Activated CD4-positive, alpha-beta memory T cell treated with anti-CD3 and anti-CD28 coated beads, Interleukin-2, amount 10 ng/mL, durations not matched to agents 7 days and 5 days (primary cell): ENCODE measurements around the gene SATB2. TPM values are rescaled to one million over a fixed set of nuclear protein-coding genes. Genes with fewer than 3 reads are reported as not detected.

Source experiments
- CTCF ChIA-PET: fragments of 350-600 bp; sonication (Branson Sonifier 250); formaldehyde crosslinking; loops from one replicate; lab custom pipeline; 2021; ENCODE audit warnings: antibody characterized with exemption, inconsistent platforms; lab: Charles Lee
- POLR2A ChIA-PET: fragments of 350-600 bp; sonication (Branson Sonifier 250); formaldehyde crosslinking; loops from one replicate; lab custom pipeline; 2021; ENCODE audit warnings: antibody characterized with exemption; lab: Charles Lee
- DNase-seq: peaks from one replicate; pipeline ENCODE4 v3.0.0-alpha.2; 2020
- H3K27ac Mint-ChIP-seq: one replicate; pipeline ENCODE4 v1.8.0; 2021; ENCODE audit warnings: mild to moderate bottlenecking, mixed read lengths
- H3K27me3 Mint-ChIP-seq: one replicate; pipeline ENCODE4 v1.8.0; 2021; ENCODE audit warnings: mixed read lengths
- H3K36me3 Mint-ChIP-seq: one replicate; pipeline ENCODE4 v1.8.0; 2021; ENCODE audit warnings: low read depth, mixed read lengths
- H3K4me1 Mint-ChIP-seq: one replicate; pipeline ENCODE4 v1.8.0; 2021; ENCODE audit warnings: mixed read lengths
- H3K4me3 Mint-ChIP-seq: one replicate; pipeline ENCODE4 v1.8.0; 2021; ENCODE audit warnings: mild to moderate bottlenecking, mixed read lengths
- H3K9me3 Mint-ChIP-seq: one replicate; pipeline ENCODE4 v1.8.0; 2021; ENCODE audit warnings: mixed read lengths
- total RNA-seq, 2 experiments: library from RNA; stranded (reverse); gene quantifications; one replicate each; pipeline ENCODE4 v1.2.3, GENCODE V29; 2021

SATB2 gene
- total RNA-seq, 2 experiments from 2014 or later, result 0.13 to 0.18 TPM

DNA sequence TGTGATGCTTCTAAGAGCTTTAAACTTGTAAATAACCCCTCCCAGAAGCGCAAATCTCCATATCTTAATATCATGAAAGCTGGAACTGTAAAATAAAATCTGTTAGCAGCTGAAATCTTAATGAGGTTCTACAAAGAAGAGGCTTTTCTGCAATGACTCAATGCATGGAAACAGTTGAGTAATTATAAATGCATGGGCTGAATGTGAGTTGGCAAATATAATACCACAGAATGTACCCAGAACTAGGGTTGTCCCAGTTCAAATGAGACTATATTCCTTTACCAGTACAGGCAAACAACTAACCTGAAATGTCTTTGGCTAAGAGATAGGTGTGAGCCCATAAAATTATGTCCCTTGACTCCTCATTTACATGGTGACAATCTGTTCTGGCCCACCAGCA, 52.9 kb downstream of the SATB2 start:
- no peaks in the 10 kb centered on the region for H3K9me3 Mint-ChIP-seq
- POLR2A ChIA-PET, result no interaction called here
- no peak overlapping the region for H3K4me3 Mint-ChIP-seq
- DNase-seq, result no peak
- H3K27ac Mint-ChIP-seq, result no peak overlapping the region
- no peaks in the 10 kb centered on the region for H3K36me3 Mint-ChIP-seq
- no peaks in the 10 kb centered on the region for H3K4me1 Mint-ChIP-seq
- H3K27me3 Mint-ChIP-seq, result peaks cover 4% of the 10 kb centered on the region
- CTCF ChIA-PET, result no interaction called here

GRCh38 chr2:199395311-199395710, 62.4 kb downstream of the SATB2 start:
- ChIA-PET CTCF (no interaction called here), POLR2A (no interaction called here)
- H3K9me3 Mint-ChIP-seq, result no peaks in the 10 kb centered on the region
- H3K36me3 Mint-ChIP-seq, result no peaks in the 10 kb centered on the region
- H3K4me3 Mint-ChIP-seq, result no peak overlapping the region
- H3K27me3 Mint-ChIP-seq, result peaks cover 1% of the 10 kb centered on the region
- H3K4me1 Mint-ChIP-seq, result no peaks in the 10 kb centered on the region
- no peak for DNase-seq
- no peak overlapping the region for H3K27ac Mint-ChIP-seq

DNA sequence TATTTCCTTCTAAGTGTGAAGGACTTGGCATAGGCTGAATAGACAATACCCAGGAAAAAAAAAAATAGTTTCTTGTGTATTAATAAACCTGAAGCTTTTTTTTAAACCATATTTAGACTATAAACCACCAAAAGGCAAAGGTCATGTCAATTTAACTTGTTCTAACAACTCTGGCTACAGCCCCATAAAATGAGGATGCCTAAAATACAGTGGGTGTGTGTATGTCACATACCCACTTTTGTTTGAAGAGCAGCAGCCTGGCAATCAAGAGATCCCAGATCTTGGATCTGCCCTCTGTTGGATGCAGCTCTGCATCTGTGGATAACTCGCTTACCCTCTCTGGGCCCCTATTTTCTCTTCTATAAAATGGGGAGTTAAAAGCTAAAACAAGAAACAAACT, 65.4 kb downstream of the SATB2 start:
- no peak overlapping the region for H3K27ac Mint-ChIP-seq
- H3K27me3 Mint-ChIP-seq, result no peaks in the 10 kb centered on the region
- ChIA-PET POLR2A (no interaction called here), CTCF (no interaction called here)
- no peak overlapping the region for H3K4me3 Mint-ChIP-seq
- H3K9me3 Mint-ChIP-seq, result no peaks in the 10 kb centered on the region
- H3K4me1 Mint-ChIP-seq, result no peaks in the 10 kb centered on the region
- DNase-seq, result no peak
- no peaks in the 10 kb centered on the region for H3K36me3 Mint-ChIP-seq

- Mint-ChIP-seq H3K4me3 (no peak overlapping the region), H3K27ac (no peak overlapping the region), H3K27me3 (no peaks in the 10 kb centered on the region), H3K4me1 (no peaks in the 10 kb centered on the region), H3K9me3 (no peaks in the 10 kb centered on the region), H3K36me3 (no peaks in the 10 kb centered on the region)
- ChIA-PET CTCF (no interaction called here), POLR2A (no interaction called here)
- DNase-seq, result no peak
Observed at GRCh38 chr2:199388728-199389268, 68.9 kb downstream of the SATB2 start.

DNA sequence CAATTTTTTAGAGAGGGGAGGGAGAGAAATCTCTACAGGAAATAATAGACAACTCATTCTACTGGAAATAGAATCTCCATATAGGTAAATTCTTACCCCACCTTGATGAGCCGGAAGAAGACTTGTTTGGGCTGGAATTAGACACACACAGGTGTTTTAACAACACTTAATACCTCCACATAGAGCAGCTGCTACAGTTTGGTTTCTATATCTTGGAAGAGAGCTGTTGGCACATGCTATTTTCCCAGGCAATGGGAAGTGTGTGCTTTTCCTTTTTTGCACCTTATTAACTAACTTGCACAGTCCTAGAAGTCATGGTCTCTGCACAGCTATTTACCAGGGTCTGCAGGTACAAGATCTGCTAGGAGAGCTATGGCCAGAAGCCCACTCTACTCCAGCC, 73.7 kb downstream of the SATB2 start:
- H3K27ac Mint-ChIP-seq, result no peak overlapping the region
- peaks cover 12% of the 10 kb centered on the region for H3K27me3 Mint-ChIP-seq
- H3K4me1 Mint-ChIP-seq, result no peaks in the 10 kb centered on the region
- CTCF ChIA-PET, result no interaction called here
- no peaks in the 10 kb centered on the region for H3K9me3 Mint-ChIP-seq
- H3K4me3 Mint-ChIP-seq, result no peak overlapping the region
- DNase-seq, result no peak
- POLR2A ChIA-PET, result no interaction called here
- H3K36me3 Mint-ChIP-seq, result no peaks in the 10 kb centered on the region

DNA sequence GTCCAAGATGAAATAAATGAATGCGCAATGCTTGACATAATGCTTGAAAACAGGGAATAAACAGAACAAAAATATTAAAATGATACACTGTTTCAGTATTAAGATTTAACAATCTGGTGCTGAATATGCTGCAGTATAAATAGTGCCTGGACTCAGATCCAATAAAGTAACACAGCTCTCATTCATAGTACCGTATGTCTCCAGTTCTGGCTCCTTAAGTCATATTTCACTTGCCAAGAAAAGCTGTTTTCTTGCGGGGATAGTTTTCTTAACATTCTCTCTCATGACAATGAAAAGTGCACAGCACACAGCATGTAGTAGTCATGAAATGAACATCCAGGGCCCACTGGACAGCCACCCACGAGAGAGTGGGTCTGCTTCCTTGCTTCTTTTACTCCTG, 74.7 kb downstream of the SATB2 start:
- CTCF ChIA-PET, result no interaction called here

GRCh38 chr2:199382091-199382490, 75.6 kb downstream of the SATB2 start:
- POLR2A ChIA-PET, result no interaction called here
- CTCF ChIA-PET, result no interaction called here
- H3K27ac Mint-ChIP-seq, result no peak overlapping the region
- H3K27me3 Mint-ChIP-seq, result peaks cover 12% of the 10 kb centered on the region
- H3K4me3 Mint-ChIP-seq, result no peak overlapping the region
- no peaks in the 10 kb centered on the region for H3K9me3 Mint-ChIP-seq
- H3K4me1 Mint-ChIP-seq, result no peaks in the 10 kb centered on the region
- no peak for DNase-seq
- no peaks in the 10 kb centered on the region for H3K36me3 Mint-ChIP-seq

More for the DNA sequence above, 74.7 kb downstream of the SATB2 start:
- Mint-ChIP-seq H3K9me3 (no peaks in the 10 kb centered on the region), H3K36me3 (no peaks in the 10 kb centered on the region), H3K27me3 (peaks cover 12% of the 10 kb centered on the region), H3K4me3 (no peak overlapping the region), H3K27ac (no peak overlapping the region), H3K4me1 (no peaks in the 10 kb centered on the region)
- no peak for DNase-seq
- POLR2A ChIA-PET, result no interaction called here

DNA sequence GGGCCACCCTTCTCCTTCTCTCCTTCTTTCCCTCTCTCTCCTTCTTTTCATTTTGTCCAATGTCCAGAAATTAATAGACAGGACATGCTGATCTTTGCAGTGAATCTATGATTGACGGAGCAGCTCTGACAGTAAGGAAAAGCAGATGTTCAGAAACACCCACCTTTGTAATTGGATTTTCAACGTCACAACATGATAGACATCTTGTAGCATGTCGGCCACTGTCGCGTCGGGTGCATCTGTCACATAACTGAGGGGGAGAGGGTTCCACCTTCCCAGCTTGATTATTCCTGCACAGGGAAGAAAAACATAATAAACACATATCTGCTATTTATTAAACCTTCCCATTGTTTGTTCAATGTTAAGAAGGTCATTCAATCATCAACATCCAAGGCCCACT, 76.2 kb downstream of the SATB2 start:
- Mint-ChIP-seq H3K9me3 (no peaks in the 10 kb centered on the region), H3K27ac (no peak overlapping the region), H3K27me3 (peaks cover 12% of the 10 kb centered on the region), H3K4me3 (no peak overlapping the region), H3K36me3 (no peaks in the 10 kb centered on the region), H3K4me1 (no peaks in the 10 kb centered on the region)
- CTCF ChIA-PET, result no interaction called here
- DNase-seq, result no peak
- POLR2A ChIA-PET, result no interaction called here

DNA sequence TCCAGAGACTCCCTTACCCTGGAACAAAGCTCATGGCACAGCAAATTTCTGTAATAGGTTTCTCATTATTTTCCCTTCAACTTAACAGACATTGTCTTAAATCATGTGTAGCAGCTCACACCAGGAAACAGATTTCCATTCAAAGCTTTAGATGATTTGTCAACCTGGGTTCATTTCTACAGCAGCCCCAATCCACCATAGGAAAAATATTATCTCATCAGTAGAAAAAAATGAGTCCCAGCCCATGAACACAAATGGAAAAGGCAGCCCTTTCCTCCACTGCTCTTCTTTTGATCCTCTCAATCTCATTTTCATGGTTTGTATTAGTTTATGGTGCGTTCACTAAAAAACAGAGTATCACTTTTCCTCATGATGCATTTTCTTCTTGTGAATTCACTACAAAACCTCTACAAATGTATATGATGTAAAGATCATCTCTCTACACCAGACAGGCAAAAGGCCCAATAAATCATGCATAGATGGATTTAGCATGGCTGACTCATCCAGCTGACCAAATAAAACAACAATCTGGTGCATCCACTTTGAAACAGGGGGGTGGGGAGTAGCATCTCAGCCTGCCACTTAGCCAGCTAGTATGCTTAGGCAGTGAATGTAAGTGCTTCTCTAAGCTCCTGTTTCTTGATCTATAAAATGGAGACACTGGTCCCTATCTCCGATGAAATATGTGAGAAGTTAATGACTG, 78.6 kb downstream of the SATB2 start:
- Mint-ChIP-seq H3K27me3 (peaks cover 12% of the 10 kb centered on the region), H3K36me3 (no peaks in the 10 kb centered on the region), H3K27ac (no peak overlapping the region), H3K4me1 (no peaks in the 10 kb centered on the region), H3K9me3 (no peaks in the 10 kb centered on the region), H3K4me3 (no peak overlapping the region)
- no peak for DNase-seq
- ChIA-PET CTCF (no interaction called here), POLR2A (no interaction called here)

DNA sequence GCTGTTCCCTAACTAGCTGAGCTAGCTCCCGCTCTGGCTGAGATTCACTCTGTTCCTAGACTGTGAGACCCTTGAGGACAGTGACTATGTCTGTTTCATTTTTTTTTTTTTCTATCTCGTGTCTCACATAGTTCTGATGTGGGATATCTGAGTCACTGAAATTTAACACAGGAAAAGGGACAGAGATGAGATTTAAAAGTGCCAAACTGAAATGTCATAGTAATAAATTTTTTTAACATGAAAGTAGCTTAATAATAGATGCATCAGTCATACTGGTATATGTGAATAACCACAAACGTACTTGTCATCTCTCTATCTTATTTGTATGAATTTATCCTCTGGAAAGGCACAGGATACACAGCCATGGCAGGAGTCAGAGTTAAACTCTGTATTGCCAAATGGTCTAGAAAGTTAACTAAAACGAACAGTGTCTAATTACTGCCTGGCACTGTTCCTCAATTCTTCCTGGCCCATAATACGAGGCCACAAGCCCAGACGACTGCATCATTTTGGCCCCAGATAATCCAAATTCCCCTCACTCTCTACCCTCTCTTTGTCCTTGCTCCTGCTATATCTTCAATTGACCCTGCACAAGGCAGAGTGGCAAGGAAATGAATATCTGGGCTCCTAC, 87.5 kb downstream of the SATB2 start:
- DNase-seq, result no peak
- Mint-ChIP-seq H3K4me3 (no peak overlapping the region), H3K27me3 (peaks cover 3% of the 10 kb centered on the region), H3K36me3 (no peaks in the 10 kb centered on the region), H3K9me3 (no peaks in the 10 kb centered on the region), H3K4me1 (no peaks in the 10 kb centered on the region), H3K27ac (no peak overlapping the region)
- CTCF ChIA-PET, result no interaction called here
- POLR2A ChIA-PET, result no interaction called here

DNA sequence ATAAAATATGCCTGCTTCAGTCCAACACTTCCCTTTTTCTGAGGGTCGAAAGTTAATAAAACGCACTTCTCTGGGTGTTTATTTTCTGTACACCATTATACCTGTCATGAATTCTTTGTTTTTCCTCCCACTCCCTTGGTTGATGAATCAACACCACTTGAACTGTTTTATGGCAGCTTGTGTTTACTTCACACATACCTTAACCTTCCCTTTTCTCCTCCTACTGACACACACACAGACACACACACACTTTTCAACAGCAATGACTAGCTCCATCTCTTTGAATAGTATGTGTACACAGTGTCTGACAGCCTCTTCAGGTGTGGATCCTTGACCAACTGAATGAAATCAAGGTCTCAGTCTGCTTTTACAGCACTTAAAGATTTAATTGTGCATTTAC, 91.3 kb downstream of the SATB2 start:
- ChIA-PET CTCF (no interaction called here), POLR2A (no interaction called here)
- Mint-ChIP-seq H3K27me3 (peaks cover 3% of the 10 kb centered on the region), H3K4me1 (no peaks in the 10 kb centered on the region), H3K4me3 (no peak overlapping the region), H3K36me3 (no peaks in the 10 kb centered on the region), H3K27ac (no peak overlapping the region), H3K9me3 (no peaks in the 10 kb centered on the region)
- DNase-seq, result no peak

DNA sequence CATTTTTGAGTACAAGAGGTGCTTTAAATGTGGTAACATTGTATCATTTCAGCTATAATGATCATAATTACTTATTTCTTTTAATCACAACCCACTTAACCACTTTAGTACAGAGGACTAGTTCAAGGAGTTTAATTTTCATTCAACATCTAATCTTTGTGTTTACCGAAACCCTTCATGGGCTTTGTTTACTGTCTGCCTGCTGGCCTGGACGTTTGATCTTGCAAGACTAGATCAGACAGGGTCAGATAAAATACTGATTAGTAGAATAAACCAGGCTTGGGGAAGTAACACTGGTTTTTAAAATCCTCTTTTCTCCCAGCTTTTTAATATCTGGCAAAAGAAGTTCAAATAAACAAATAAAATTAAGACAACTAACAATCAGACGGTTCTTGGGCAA, 93.6 kb downstream of the SATB2 start:
- ChIA-PET POLR2A (no interaction called here), CTCF (no interaction called here)
- H3K27ac Mint-ChIP-seq, result no peak overlapping the region
- H3K4me1 Mint-ChIP-seq, result no peaks in the 10 kb centered on the region
- no peaks in the 10 kb centered on the region for H3K36me3 Mint-ChIP-seq
- no peaks in the 10 kb centered on the region for H3K9me3 Mint-ChIP-seq
- no peak overlapping the region for H3K4me3 Mint-ChIP-seq
- DNase-seq, result no peak
- peaks cover 3% of the 10 kb centered on the region for H3K27me3 Mint-ChIP-seq

DNA sequence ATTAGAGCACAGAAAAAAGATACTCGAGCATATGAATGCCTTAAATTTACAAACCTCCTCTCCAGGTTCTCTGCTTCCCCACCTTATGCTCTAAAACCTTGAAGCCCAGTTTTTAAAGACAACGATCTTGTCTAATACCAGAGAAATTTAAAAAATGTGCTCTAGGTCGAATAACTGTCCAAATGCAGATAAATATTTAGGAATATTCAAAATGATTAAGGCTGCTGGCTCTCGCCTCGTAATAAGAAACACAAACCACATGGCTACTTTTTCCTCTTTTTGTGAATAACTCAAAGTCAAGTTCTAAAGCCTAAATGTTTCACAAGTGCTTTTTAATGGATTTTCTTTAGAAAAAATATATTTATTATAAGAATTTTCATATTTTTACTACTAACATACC, 101.3 kb downstream of the SATB2 start:
- CTCF ChIA-PET, result no interaction called here
- Mint-ChIP-seq H3K4me3 (no peak overlapping the region), H3K27ac (no peak overlapping the region), H3K36me3 (no peaks in the 10 kb centered on the region), H3K9me3 (no peaks in the 10 kb centered on the region), H3K4me1 (no peaks in the 10 kb centered on the region), H3K27me3 (no peaks in the 10 kb centered on the region)
- no peak for DNase-seq
- POLR2A ChIA-PET, result no interaction called here

DNA sequence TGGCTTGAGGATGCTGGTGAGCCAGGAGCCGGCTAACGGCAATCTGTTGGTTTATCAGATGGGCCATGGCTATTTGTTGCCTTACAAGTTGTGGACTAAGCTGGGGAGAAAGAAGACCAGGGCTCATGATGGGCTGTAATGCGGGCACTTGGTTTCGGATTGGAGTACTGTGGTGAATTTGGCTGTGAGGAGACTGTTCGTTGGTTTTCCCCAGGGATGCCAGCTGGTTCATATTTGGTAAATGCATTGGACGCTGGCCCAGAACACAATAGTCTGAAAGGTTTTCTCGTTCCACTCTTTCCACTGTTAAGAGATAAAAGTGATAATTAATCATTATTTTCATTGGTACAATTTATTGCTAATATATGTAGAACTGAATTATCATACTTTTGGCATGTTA, 108.9 kb downstream of the SATB2 start:
- no peaks in the 10 kb centered on the region for H3K36me3 Mint-ChIP-seq
- H3K27me3 Mint-ChIP-seq, result no peaks in the 10 kb centered on the region
- DNase-seq, result no peak
- H3K4me1 Mint-ChIP-seq, result no peaks in the 10 kb centered on the region
- ChIA-PET POLR2A (no interaction called here), CTCF (no interaction called here)
- no peak overlapping the region for H3K4me3 Mint-ChIP-seq
- no peaks in the 10 kb centered on the region for H3K9me3 Mint-ChIP-seq
- H3K27ac Mint-ChIP-seq, result no peak overlapping the region
